GM18520 (cell line): Measurements from ENCODE around the gene GLRA3.

Experiments
- ATAC-seq: cut with Tn5 transposase; IDR thresholded peaks from one replicate; pipeline ENCODE4 v1.9.1; 2021; ENCODE audit not compliant: unreplicated experiment

The GLRA3 gene

GRCh38 chr4:174604198-174604597 lies 224.8 kb downstream of the GLRA3 start:
- no peak for ATAC-seq

GRCh38 chr4:174600391-174600790 lies 228.7 kb downstream of the GLRA3 start:
- no peak for ATAC-seq

GRCh38 chr4:174598800-174599199 lies 230.2 kb downstream of the GLRA3 start:
- no peak for ATAC-seq

GRCh38 chr4:174596513-174596912 lies 232.5 kb downstream of the GLRA3 start:
- ATAC-seq = no peak

- no peak for ATAC-seq
Observed at GRCh38 chr4:174595141-174595929, 233.7 kb downstream of the GLRA3 start.

GRCh38 chr4:174593701-174594100 lies 235.3 kb downstream of the GLRA3 start:
- ATAC-seq = no peak

GRCh38 chr4:174592985-174593335 lies 236.1 kb downstream of the GLRA3 start:
- no peak for ATAC-seq

- ATAC-seq = no peak
Observed at GRCh38 chr4:174592256-174592984, 236.6 kb downstream of the GLRA3 start.

GRCh38 chr4:174591243-174592021 lies 237.6 kb downstream of the GLRA3 start:
- peak; percentile 94 for ATAC-seq

- ATAC-seq = no peak
Observed at GRCh38 chr4:174590336-174590735, 238.7 kb downstream of the GLRA3 start.
